HG03520 (cell line): ENCODE data around the gene NDUFA7.
"Not testable (repeated sequence)": the region's sequence is repeated elsewhere in the genome, so short reads cannot be mapped to it uniquely, and the experiment has no call there.

ENCODE experiments used
- ATAC-seq: cut with Tn5 transposase; IDR thresholded peaks from one replicate; pipeline ENCODE4 v1.9.1; 2021; ENCODE audit warnings: mild to moderate bottlenecking, moderate library complexity; ENCODE audit not compliant: unreplicated experiment

NDUFA7 gene

GRCh38 chr19:8269724-8270123, 51.5 kb downstream of the NDUFA7 start:
- no peak for ATAC-seq

- ATAC-seq: no peak
These were observed 55.3 kb downstream of the NDUFA7 start for GRCh38 chr19:8265872-8266271.

- not testable (repeated sequence) for ATAC-seq
These were observed 56.9 kb downstream of the NDUFA7 start for GRCh38 chr19:8264248-8264647.

GRCh38 chr19:8262431-8262830, 58.7 kb downstream of the NDUFA7 start:
- ATAC-seq: no peak

GRCh38 chr19:8261881-8262280, 59.3 kb downstream of the NDUFA7 start:
- no peak for ATAC-seq

GRCh38 chr19:8261347-8261746, 59.8 kb downstream of the NDUFA7 start:
- no peak for ATAC-seq
